NOMO-1 (cell line): ENCODE data around the gene ATXN1L.
"Not testable (repeated sequence)": the region's sequence is repeated elsewhere in the genome, so short reads cannot be mapped to it uniquely, and the experiment has no call there.

Source experiments
- DNase-seq, 2 experiments: peaks; one replicate each; lab custom pipeline; 2025; ENCODE audit not compliant: unreplicated experiment in 2 of 2; lab: John Stamatoyannopoulos, UW

The ATXN1L gene

GRCh38 chr16:71845639-71846430 is at the start of gene ATXN1L:
Gene ATXN1L (plus strand): TSS chr16:71845976. CDS start chr16:71849741, 3,765 bp downstream.
- peak; percentile 79 to 87 for DNase-seq

- DNase-seq: no peak
These were observed 49.2 kb upstream of the ATXN1L start for GRCh38 chr16:71796501-71797097.

- DNase-seq: no peak
These were observed 42.5 kb upstream of the ATXN1L start for GRCh38 chr16:71803305-71803690.

GRCh38 chr16:71807905-71808592 is 37.7 kb upstream of the ATXN1L start:
- peak in 1 of 2 experiments; percentile 23 for DNase-seq

GRCh38 chr16:71808593-71809459 is 37.0 kb upstream of the ATXN1L start, which contains the start of gene AP1G1:
Gene AP1G1 (minus strand): TSS chr16:71808834. CDS start chr16:71789479, 19,355 bp downstream.
- DNase-seq: peak; percentile 90 to 96

- not testable (repeated sequence) for DNase-seq
These were observed 35.6 kb upstream of the ATXN1L start for GRCh38 chr16:71810155-71810530.

- no peak for DNase-seq
These were observed 34.4 kb upstream of the ATXN1L start for GRCh38 chr16:71811261-71811803.

GRCh38 chr16:71817155-71817500 is 28.6 kb upstream of the ATXN1L start:
- DNase-seq: not testable (repeated sequence)

- DNase-seq: no peak
These were observed 19.2 kb upstream of the ATXN1L start for GRCh38 chr16:71826533-71827017.

- no peak for DNase-seq
These were observed 15.4 kb upstream of the ATXN1L start for GRCh38 chr16:71830359-71830758.

GRCh38 chr16:71831698-71832097 is 14.1 kb upstream of the ATXN1L start:
- DNase-seq: not testable (repeated sequence)

- DNase-seq: not testable (repeated sequence)
These were observed 13.7 kb upstream of the ATXN1L start for GRCh38 chr16:71832112-71832511.

- no peak for DNase-seq
These were observed 11.5 kb upstream of the ATXN1L start for GRCh38 chr16:71834291-71834690.

GRCh38 chr16:71837150-71837549 is 8.6 kb upstream of the ATXN1L start:
- DNase-seq: no peak

GRCh38 chr16:71840052-71840451 is 5.7 kb upstream of the ATXN1L start:
- no peak for DNase-seq

GRCh38 chr16:71843572-71843971 is 2.2 kb upstream of the ATXN1L start:
- DNase-seq: no peak

- DNase-seq: no peak
These were observed 655 bp downstream of the ATXN1L start for GRCh38 chr16:71846431-71846830.

GRCh38 chr16:71847096-71847495 is 1.3 kb downstream of the ATXN1L start:
- no peak for DNase-seq

- no peak for DNase-seq
These were observed 2.8 kb downstream of the ATXN1L start for GRCh38 chr16:71848622-71849021.

- DNase-seq: no peak
These were observed 6.0 kb downstream of the ATXN1L start for GRCh38 chr16:71851746-71852145.
